HG03095 (cell line): ENCODE results near the gene RBFA.

Experiments
- ATAC-seq: cut with Tn5 transposase; IDR thresholded peaks from one replicate; pipeline ENCODE4 v1.9.1; 2021; ENCODE audit warnings: moderate library complexity; ENCODE audit not compliant: unreplicated experiment

The RBFA gene

GRCh38 chr18:80070825-80071224, 36.6 kb downstream of the RBFA start:
- ATAC-seq: no peak

GRCh38 chr18:80074183-80074582, 39.9 kb downstream of the RBFA start:
- ATAC-seq: no peak

GRCh38 chr18:80074697-80075096, 40.5 kb downstream of the RBFA start:
- no peak for ATAC-seq

- no peak for ATAC-seq
Measured at GRCh38 chr18:80075940-80076339, 41.7 kb downstream of the RBFA start.

- ATAC-seq: no peak
Measured at GRCh38 chr18:80076379-80076778, 42.1 kb downstream of the RBFA start.

GRCh38 chr18:80077873-80078272, 43.6 kb downstream of the RBFA start:
- no peak for ATAC-seq
